GM21786 (cell line): ENCODE data around the gene NAALAD2.
"Not testable (repeated sequence)": the region's sequence is repeated elsewhere in the genome, so short reads cannot be mapped to it uniquely, and the experiment has no call there.

Experiments
- ATAC-seq: cut with Tn5 transposase; IDR thresholded peaks from one replicate; pipeline ENCODE4 v1.9.1; 2021; ENCODE audit not compliant: unreplicated experiment

Gene NAALAD2

GRCh38 chr11:90239967-90240636 is 105.6 kb downstream of the NAALAD2 start:
- not testable (repeated sequence) for ATAC-seq

GRCh38 chr11:90241414-90241813 is 107.0 kb downstream of the NAALAD2 start:
- no peak for ATAC-seq
